GM12873 (cell line): ENCODE results near the gene RASGEF1B.

ENCODE experiments used
- TF ChIP-seq, protein P1 (sequence below): IDR thresholded peaks from 2 replicates; pipeline ENCODE4 v1.5.1; 2012; ENCODE audit warnings: low read depth, mild to moderate bottlenecking, moderate library complexity, low read length, control low read depth; ENCODE audit not compliant: insufficient read depth; ENCODE audit errors: missing control alignments

Gene RASGEF1B

DNA sequence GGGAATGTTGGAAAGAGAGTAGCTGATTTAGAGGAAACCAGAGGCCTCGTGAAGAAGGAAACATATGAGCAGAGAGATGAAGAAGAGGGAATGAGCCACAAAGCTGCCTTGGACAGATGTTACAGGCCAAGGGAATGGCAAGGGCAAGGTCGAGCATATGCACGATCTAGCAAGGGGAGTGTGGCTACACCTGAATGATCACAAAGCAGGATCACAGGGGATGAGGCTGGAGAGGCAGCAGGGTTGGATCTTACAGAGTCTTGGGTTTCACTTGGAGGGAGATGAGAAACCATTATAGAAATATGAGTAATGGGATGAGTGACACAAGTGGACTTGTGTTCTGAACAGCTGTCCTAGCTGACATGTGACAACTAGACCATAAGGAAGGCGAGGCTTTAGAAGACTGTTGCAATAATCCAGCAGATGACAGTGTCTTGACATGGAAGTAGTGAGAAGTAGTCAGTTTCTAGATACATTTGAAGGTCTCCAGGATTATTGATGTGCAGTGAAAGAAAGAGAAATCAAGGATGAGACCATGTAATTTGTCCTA is 58.7 kb downstream of the RASGEF1B start:
- TF ChIP-seq, protein P1, sequence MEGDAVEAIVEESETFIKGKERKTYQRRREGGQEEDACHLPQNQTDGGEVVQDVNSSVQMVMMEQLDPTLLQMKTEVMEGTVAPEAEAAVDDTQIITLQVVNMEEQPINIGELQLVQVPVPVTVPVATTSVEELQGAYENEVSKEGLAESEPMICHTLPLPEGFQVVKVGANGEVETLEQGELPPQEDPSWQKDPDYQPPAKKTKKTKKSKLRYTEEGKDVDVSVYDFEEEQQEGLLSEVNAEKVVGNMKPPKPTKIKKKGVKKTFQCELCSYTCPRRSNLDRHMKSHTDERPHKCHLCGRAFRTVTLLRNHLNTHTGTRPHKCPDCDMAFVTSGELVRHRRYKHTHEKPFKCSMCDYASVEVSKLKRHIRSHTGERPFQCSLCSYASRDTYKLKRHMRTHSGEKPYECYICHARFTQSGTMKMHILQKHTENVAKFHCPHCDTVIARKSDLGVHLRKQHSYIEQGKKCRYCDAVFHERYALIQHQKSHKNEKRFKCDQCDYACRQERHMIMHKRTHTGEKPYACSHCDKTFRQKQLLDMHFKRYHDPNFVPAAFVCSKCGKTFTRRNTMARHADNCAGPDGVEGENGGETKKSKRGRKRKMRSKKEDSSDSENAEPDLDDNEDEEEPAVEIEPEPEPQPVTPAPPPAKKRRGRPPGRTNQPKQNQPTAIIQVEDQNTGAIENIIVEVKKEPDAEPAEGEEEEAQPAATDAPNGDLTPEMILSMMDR, result no peak

DNA sequence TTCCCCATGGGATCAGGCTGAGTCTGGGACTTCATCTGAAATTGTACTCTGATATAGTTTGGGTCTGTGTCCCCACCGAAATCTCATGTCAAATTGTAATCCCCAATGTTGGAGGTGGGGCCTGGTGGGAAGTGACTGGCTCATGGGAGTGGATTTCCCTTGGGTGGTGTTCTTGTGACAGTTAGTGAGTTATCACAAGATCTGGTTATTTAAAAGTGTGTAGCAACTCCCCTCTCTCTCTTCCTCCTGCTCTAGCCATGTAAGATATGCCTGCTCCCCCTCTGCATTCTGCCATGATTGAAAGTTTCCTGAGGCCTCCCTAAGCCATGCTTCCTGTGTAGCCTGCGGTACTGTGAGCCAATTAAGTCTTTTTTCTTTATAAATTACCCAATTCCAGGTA is 61.0 kb downstream of the RASGEF1B start:
- TF ChIP-seq, protein P1, result no peak

DNA sequence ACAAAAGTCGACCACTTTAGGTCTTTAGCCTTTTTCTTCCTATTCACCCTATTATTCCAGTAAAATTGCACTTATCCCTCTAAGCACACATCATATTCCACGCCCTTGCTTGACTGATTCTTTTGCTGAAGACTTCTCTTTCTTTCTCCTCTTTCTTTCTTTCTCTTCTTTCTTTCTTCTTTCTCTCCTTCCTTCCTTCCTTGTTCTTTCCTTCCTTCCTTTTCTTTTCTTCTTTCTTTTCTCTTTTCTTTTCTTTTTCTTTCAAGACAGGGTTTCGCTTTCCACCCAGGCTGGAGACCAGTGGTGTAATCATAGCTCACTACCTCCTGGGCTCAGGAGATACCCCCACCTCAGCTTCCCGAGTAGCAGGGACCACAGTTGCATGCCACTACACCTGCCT is 61.9 kb downstream of the RASGEF1B start:
- TF ChIP-seq, protein P1, result no peak

DNA sequence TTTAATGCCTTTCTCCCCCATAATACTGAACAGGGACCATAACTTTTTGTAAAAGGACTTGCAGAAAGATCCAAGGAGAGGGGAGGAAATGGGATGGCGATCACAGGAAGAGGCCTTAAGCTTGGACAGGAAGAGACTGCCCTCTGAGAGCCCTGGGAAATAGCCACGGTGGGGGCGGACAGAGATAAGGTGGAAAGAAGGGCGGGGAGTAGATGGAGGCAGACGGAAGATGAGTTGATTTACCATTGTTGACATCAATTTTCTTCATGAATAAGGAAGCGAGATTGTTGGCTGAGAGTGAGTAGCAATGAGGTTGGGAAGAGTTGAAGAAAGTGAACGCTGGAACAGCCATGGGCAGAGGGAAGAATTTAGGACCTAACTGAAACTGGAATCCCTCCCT is 63.4 kb downstream of the RASGEF1B start:
- TF ChIP-seq, protein P1, result no peak

DNA sequence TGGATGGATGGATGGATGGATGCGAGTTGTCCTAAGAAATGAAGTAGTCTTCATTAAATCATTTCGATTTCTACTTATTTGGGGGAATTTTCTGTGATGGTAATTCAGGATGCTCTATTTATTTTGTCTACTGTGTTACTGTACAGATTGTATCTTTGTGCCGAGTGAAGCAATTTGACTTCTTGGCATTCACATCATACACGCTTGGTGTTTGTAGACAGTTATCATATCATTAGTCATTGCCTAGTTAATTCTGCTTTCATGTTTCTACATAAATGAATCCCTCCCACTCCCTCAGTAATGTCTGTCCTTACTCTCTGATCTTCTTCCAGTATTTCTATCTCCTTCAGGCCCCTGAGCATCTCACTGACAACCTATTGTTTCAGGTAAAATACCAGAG is 64.0 kb downstream of the RASGEF1B start:
- TF ChIP-seq, protein P1, result no peak

DNA sequence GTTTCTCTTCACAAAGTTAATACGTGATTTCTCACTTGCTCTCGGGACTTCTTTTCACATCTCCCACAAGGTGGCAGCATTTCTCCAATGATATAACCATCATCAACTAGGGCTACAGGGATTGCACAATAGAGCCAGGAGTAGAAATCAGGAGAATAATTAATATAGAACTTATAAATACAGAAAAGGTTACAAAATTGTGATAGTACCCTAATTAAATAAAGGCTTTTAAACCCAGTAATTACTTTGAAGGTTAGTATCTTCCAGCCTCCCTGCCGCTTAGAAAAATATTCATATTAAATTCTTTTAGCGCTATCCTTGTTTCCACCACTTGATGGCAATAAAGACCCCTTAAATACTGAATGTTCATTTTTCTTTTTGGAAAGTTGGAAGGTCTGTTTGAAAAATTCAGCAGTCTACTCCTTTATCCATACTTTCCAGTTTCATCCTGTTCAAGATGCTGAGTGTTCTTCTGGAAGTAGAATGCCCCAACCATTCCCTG is 65.8 kb downstream of the RASGEF1B start:
- TF ChIP-seq, protein P1, result peak; percentile 49

DNA sequence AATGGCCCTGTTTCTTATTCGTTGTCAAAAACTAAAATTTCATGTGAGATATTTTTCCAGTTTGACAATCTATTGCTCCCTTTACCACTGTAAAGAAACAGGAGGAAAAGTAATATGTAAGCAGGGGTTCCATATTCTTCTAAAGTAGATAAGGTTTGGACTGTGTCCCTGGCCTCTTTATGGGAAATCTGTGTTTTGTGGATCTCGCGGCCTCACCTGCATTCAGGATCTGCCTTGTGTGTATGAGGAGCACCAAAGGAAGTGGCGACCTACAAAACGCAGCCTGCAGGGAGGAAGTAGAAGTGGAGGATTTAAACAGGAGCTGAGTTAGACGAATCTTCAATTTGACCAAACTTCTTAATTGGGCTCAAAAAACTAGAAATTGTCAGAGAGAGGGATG is 67.0 kb downstream of the RASGEF1B start:
- TF ChIP-seq, protein P1, result no peak

DNA sequence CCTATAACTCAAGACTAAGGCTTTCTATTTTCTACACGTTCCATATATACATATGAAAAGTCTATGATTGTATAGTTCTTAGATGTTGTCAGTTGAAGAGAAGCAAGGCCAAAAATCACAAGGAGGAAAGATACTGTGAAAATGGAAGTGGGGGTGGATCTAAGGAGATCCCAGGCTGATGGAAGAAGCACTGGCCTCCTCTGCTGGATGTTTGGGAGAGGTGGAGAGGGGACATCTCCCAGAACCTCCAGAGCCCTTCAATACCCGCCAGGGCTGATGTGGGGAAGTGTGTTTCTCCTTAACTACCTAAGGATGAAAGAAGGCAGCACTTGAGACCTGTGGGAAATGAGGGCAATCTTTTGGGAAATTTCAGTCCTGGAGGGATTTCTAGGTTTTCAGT is 67.4 kb downstream of the RASGEF1B start:
- TF ChIP-seq, protein P1, result no peak
